Duodenal mucosa (tissue), 2 donors: ENCODE measurements around the gene ALB.
"Not testable (repeated sequence)": the region's sequence is repeated elsewhere in the genome, so short reads cannot be mapped to it uniquely, and the experiment has no call there.

Experiments
- H3K27ac ChIP-seq: one replicate; pipeline ENCODE4 v1.7.0; 2013; ENCODE audit warnings: low read depth, low read length
- H3K27me3 ChIP-seq, 2 donors: one replicate each; pipeline ENCODE4 v1.7.0; 2013; ENCODE audit warnings: low read length in 2 of 2, control low read depth in 1 of 2; ENCODE audit not compliant: insufficient read depth in 2 of 2, control insufficient read depth in 1 of 2
- H3K36me3 ChIP-seq, 2 donors: one replicate each; pipeline ENCODE4 v1.7.0; 2013; ENCODE audit warnings: low read length in 2 of 2, control low read depth in 1 of 2; ENCODE audit not compliant: insufficient read depth in 2 of 2, control insufficient read depth in 1 of 2
- H3K4me1 ChIP-seq, 2 donors: one replicate each; pipeline ENCODE4 v1.7.0; 2013; ENCODE audit warnings: low read length in 2 of 2, control low read depth in 1 of 2; ENCODE audit not compliant: insufficient read depth in 2 of 2, control insufficient read depth in 1 of 2
- H3K4me3 ChIP-seq, 2 donors: one replicate each; pipeline ENCODE4 v1.7.0; 2013; ENCODE audit warnings: low read length in 2 of 2, low read depth in 1 of 2
- H3K9ac ChIP-seq, 2 donors: one replicate each; pipeline ENCODE4 v1.7.0; 2013; ENCODE audit warnings: low read length in 2 of 2, low read depth in 1 of 2
- H3K9me3 ChIP-seq, 2 donors: one replicate each; pipeline ENCODE4 v1.7.0; 2013; ENCODE audit warnings: low read length in 2 of 2, control low read depth in 1 of 2; ENCODE audit not compliant: control insufficient read depth in 1 of 2

Gene ALB

DNA sequence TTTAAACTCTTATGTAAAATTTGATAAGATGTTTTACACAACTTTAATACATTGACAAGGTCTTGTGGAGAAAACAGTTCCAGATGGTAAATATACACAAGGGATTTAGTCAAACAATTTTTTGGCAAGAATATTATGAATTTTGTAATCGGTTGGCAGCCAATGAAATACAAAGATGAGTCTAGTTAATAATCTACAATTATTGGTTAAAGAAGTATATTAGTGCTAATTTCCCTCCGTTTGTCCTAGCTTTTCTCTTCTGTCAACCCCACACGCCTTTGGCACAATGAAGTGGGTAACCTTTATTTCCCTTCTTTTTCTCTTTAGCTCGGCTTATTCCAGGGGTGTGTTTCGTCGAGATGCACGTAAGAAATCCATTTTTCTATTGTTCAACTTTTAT lies at the start of gene ALB:
Gene ALB, plus strand, starts transcription at position 246 of the 400 bp plus-strand sequence. Its CDS starts 41 bp downstream, at position 287.
- H3K27ac ChIP-seq = no peak within 1 kb of the TSS
- no peaks in the 10 kb centered on the region for H3K27me3 ChIP-seq
- H3K36me3 ChIP-seq = no peaks in the 10 kb centered on the region
- H3K4me3 ChIP-seq = no peak within 1 kb of the TSS
- H3K9ac ChIP-seq = no peak within 1 kb of the TSS
- no peaks in the 10 kb centered on the region for H3K9me3 ChIP-seq
- no peaks in the 10 kb centered on the region for H3K4me1 ChIP-seq

DNA sequence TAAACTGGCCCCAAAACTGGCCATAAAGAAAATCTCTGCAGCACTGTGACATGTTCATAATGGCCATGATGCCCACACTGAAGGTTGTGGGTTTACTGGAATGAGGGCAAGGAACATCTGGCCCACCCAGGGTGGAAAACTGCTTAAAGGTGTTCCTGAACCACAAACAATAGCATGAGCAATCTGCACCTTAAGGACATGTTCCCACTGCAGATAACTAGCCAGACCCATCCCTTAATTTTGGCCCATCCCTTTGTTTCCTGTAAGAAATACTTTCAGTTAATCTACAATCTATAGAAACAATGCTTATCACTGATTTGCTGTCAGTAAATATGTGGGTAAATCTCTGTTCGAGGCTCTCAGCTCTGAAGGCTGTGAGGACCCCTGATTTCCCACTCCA lies 46.9 kb upstream of the ALB start:
- not testable (repeated sequence) for H3K36me3 ChIP-seq, H3K9ac ChIP-seq, H3K27ac ChIP-seq, H3K4me1 ChIP-seq, H3K9me3 ChIP-seq, H3K27me3 ChIP-seq, H3K4me3 ChIP-seq

DNA sequence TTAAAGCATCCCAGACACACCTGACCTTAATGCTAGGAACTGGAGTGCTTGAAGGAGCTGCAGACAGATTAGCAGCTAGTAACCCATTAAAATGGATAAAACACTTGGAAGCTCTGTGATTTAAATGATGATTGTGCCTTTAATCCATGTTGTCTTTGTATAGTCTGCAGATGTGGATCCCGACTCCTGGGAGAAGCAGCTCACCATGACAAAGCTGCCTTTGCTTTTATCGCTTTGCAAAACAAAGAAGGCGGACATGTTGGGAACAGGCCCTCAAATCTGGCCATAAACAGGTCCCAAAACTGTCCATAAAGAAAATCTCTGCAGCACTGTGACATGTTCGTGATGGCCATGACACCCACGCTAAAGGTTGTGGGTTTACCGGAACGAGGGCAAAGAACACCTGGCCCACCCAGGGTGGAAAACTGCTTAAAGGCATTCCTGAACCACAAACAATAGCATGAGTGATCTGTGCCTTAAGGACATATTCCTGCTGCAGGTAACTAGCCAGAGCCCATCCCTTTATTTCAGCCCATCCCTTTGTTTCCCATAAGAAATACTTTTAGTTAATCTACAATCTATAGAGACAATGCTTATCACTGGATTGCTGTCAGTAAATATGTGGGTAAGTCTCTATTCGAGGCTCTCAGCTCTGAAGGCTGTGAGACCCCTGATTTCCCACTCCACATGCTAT lies 34.4 kb upstream of the ALB start:
- H3K27ac ChIP-seq, H3K9ac ChIP-seq, H3K27me3 ChIP-seq, H3K4me3 ChIP-seq, H3K36me3 ChIP-seq, H3K4me1 ChIP-seq, H3K9me3 ChIP-seq: not testable (repeated sequence)

GRCh38 chr4:73375328-73375741 lies 28.8 kb upstream of the ALB start:
- H3K9ac ChIP-seq = no peak overlapping the region
- no peaks in the 10 kb centered on the region for H3K36me3 ChIP-seq
- H3K4me3 ChIP-seq = no peak overlapping the region
- no peaks in the 10 kb centered on the region for H3K4me1 ChIP-seq
- H3K9me3 ChIP-seq = no peaks in the 10 kb centered on the region
- H3K27ac ChIP-seq = no peak overlapping the region
- H3K27me3 ChIP-seq = no peaks in the 10 kb centered on the region

DNA sequence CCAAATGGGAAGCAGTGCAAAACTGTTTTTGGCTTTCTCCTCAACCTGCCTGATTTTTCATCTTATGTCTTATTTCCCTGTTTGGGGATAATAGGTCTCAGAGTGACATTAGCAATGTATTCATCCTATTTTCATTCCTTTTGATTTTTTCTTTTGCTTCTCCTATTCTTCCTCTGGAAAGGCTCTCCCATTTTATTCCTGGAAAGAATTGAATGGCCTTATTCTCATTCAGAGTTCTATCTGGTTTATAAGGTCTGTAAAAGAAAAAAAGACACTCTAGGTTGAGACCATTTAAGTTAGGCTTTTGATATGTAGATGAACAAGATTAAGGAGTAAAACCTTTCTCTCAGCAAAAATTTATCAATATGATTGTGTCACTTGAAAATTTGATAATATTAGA lies 27.8 kb upstream of the ALB start:
- Histone ChIP-seq H3K27ac (no peak overlapping the region), H3K36me3 (no peaks in the 10 kb centered on the region), H3K4me3 (no peak overlapping the region), H3K9me3 (no peaks in the 10 kb centered on the region), H3K4me1 (no peaks in the 10 kb centered on the region), H3K9ac (no peak overlapping the region), H3K27me3 (no peaks in the 10 kb centered on the region)

GRCh38 chr4:73376976-73377375 lies 27.1 kb upstream of the ALB start:
- Histone ChIP-seq H3K36me3 (no peaks in the 10 kb centered on the region), H3K27ac (no peak overlapping the region), H3K27me3 (no peaks in the 10 kb centered on the region), H3K9me3 (no peaks in the 10 kb centered on the region), H3K9ac (no peak overlapping the region), H3K4me1 (no peaks in the 10 kb centered on the region), H3K4me3 (no peak overlapping the region)

DNA sequence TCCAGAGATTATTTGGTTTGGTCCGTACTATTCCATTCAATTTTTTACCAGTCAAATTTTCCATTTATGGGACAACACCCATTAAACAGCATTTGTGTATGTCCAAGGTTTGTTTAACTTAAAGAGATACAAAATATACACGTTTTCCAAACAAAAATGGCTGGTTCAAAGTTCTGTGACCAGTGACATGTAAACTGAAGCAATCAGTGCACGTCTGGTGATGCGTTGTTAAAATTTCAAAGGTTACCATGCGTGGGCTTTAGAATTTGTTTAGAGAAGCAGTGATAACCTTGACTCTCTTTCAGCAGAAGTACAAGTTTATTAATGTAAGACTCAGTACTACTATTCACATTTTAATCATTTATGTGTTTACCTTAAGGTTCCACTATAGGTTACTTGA lies 25.2 kb upstream of the ALB start:
- Histone ChIP-seq H3K36me3 (no peaks in the 10 kb centered on the region), H3K4me1 (no peaks in the 10 kb centered on the region), H3K4me3 (no peak overlapping the region), H3K27ac (no peak overlapping the region), H3K9me3 (no peaks in the 10 kb centered on the region), H3K9ac (no peak overlapping the region), H3K27me3 (no peaks in the 10 kb centered on the region)

- Histone ChIP-seq H3K4me3 (no peak overlapping the region), H3K4me1 (no peaks in the 10 kb centered on the region), H3K9ac (no peak overlapping the region), H3K27ac (no peak overlapping the region), H3K27me3 (no peaks in the 10 kb centered on the region), H3K9me3 (no peaks in the 10 kb centered on the region), H3K36me3 (no peaks in the 10 kb centered on the region)
Measured at GRCh38 chr4:73379946-73380345, 24.1 kb upstream of the ALB start.

DNA sequence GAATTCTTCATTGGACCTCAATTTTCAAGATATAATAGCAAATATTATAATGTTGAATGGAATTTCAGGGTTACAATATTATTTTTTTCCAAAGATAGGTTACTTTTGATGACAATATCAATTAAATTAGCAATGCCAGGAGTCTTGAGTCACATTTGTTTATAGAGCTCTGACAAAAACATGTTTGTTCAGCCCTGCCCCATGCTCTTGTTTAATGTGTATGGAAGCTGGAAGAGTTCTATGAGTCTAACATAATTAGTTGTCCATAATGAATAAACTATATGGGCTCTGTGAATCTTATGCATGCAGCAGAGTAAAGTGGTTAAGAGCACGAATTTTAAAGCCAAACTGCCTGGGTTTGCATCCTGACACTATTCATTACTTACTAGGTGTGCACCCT lies 22.9 kb upstream of the ALB start:
- no peaks in the 10 kb centered on the region for H3K27me3 ChIP-seq
- H3K9me3 ChIP-seq = no peaks in the 10 kb centered on the region
- no peak overlapping the region for H3K27ac ChIP-seq
- H3K36me3 ChIP-seq = no peaks in the 10 kb centered on the region
- H3K4me1 ChIP-seq = no peaks in the 10 kb centered on the region
- no peak overlapping the region for H3K4me3 ChIP-seq
- no peak overlapping the region for H3K9ac ChIP-seq

DNA sequence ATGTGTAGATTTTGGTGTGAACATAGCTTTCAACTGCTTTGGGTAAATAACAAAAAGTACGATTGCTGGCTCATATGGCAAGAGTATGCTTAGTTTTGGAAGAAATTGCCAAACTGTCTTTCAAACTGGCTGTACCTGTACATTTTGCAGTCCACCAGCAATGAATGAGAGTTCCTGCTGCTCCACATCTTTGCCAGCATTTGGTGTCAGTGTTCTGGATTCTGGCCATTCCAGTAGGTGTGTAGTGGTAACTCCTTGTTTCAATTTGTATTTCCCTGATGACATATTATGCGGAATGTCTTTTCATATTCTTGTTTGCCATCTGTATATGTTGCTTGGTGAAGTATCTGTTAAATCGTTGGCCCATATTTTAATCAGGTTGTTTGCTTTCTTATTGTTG lies 20.6 kb upstream of the ALB start:
- Histone ChIP-seq H3K9me3 (no peaks in the 10 kb centered on the region), H3K36me3 (no peaks in the 10 kb centered on the region), H3K4me3 (no peak overlapping the region), H3K9ac (no peak overlapping the region), H3K4me1 (no peaks in the 10 kb centered on the region), H3K27me3 (no peaks in the 10 kb centered on the region), H3K27ac (no peak overlapping the region)

GRCh38 chr4:73387552-73387951 lies 16.5 kb upstream of the ALB start:
- no peaks in the 10 kb centered on the region for H3K9me3 ChIP-seq
- H3K36me3 ChIP-seq = no peaks in the 10 kb centered on the region
- no peak overlapping the region for H3K27ac ChIP-seq
- H3K9ac ChIP-seq = no peak overlapping the region
- no peaks in the 10 kb centered on the region for H3K4me1 ChIP-seq
- H3K27me3 ChIP-seq = no peaks in the 10 kb centered on the region
- H3K4me3 ChIP-seq = no peak overlapping the region
